ENCODE results near the gene AFF3. TPM values are rescaled to one million over a fixed set of nuclear protein-coding genes. Genes with fewer than 3 reads are reported as not detected.

The AFF3 gene
- total RNA-seq, 1 experiment from 2014 or later, result 0.05 TPM

GRCh38 chr2:99763764-99764163 is 378.6 kb downstream of the AFF3 start:
- POLR2A ChIA-PET, result no interaction called here
- Mint-ChIP-seq H3K4me3 (ENCODE audit: unreplicated experiment) (no peak overlapping the region), H3K27ac (ENCODE audit: unreplicated experiment) (no peak overlapping the region), H3K9me3 (ENCODE audit: unreplicated experiment) (no peaks in the 10 kb centered on the region), H3K36me3 (ENCODE audit: insufficient read depth, unreplicated experiment) (no peaks in the 10 kb centered on the region), H3K27me3 (ENCODE audit: insufficient read depth, unreplicated experiment) (peaks cover 11% of the 10 kb centered on the region), H3K4me1 (ENCODE audit: low read depth, unreplicated experiment) (no peaks in the 10 kb centered on the region)
- CTCF ChIA-PET, result no interaction called here
- no peaks in the 10 kb centered on the region for H3K9me3 ChIP-seq
- no peak for DNase-seq
- H3K4me1 ChIP-seq, result no peaks in the 10 kb centered on the region
- H3K36me3 ChIP-seq (ENCODE audit: control insufficient read depth, insufficient read depth, low read length), result no peaks in the 10 kb centered on the region
- TF ChIP-seq, protein P1, sequence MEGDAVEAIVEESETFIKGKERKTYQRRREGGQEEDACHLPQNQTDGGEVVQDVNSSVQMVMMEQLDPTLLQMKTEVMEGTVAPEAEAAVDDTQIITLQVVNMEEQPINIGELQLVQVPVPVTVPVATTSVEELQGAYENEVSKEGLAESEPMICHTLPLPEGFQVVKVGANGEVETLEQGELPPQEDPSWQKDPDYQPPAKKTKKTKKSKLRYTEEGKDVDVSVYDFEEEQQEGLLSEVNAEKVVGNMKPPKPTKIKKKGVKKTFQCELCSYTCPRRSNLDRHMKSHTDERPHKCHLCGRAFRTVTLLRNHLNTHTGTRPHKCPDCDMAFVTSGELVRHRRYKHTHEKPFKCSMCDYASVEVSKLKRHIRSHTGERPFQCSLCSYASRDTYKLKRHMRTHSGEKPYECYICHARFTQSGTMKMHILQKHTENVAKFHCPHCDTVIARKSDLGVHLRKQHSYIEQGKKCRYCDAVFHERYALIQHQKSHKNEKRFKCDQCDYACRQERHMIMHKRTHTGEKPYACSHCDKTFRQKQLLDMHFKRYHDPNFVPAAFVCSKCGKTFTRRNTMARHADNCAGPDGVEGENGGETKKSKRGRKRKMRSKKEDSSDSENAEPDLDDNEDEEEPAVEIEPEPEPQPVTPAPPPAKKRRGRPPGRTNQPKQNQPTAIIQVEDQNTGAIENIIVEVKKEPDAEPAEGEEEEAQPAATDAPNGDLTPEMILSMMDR (IDR thresholded peaks at IDR 0.05; ENCODE audit: insufficient read depth in 1 of 2, low read depth in 1 of 2, low read length in 1 of 2, severe bottlenecking in 1 of 2, unreplicated experiment in 1 of 2), result no peak
- H3K27me3 ChIP-seq (replicated peaks; ENCODE audit: control insufficient read depth, insufficient read depth, low read length), result no peaks in the 10 kb centered on the region
- no peak overlapping the region for H3K4me3 ChIP-seq (ENCODE audit: low read depth, low read length)
- intact Hi-C loops (cut with micrococcal nuclease; ENCODE audit: unreplicated experiment), result no loop called here
- BruUV-seq (replicated peaks), result no TSS peak

GRCh38 chr2:99762714-99763113 is 379.7 kb downstream of the AFF3 start:
- H3K27me3 Mint-ChIP-seq (ENCODE audit: insufficient read depth, unreplicated experiment), result peaks cover 11% of the 10 kb centered on the region
- H3K4me1 Mint-ChIP-seq (ENCODE audit: low read depth, unreplicated experiment), result no peaks in the 10 kb centered on the region
- intact Hi-C loops (cut with micrococcal nuclease; ENCODE audit: unreplicated experiment), result no loop called here
- TF ChIP-seq, protein P1 (IDR thresholded peaks at IDR 0.05; ENCODE audit: insufficient read depth in 1 of 2, low read depth in 1 of 2, low read length in 1 of 2, severe bottlenecking in 1 of 2, unreplicated experiment in 1 of 2), result no peak
- CTCF ChIA-PET, result no interaction called here
- H3K27me3 ChIP-seq (replicated peaks; ENCODE audit: control insufficient read depth, insufficient read depth, low read length), result no peaks in the 10 kb centered on the region
- H3K9me3 ChIP-seq, result no peaks in the 10 kb centered on the region
- no peaks in the 10 kb centered on the region for H3K36me3 ChIP-seq (ENCODE audit: control insufficient read depth, insufficient read depth, low read length)
- no peaks in the 10 kb centered on the region for H3K9me3 Mint-ChIP-seq (ENCODE audit: unreplicated experiment)
- H3K36me3 Mint-ChIP-seq (ENCODE audit: insufficient read depth, unreplicated experiment), result no peaks in the 10 kb centered on the region
- POLR2A ChIA-PET, result no interaction called here
- no peaks in the 10 kb centered on the region for H3K4me1 ChIP-seq
- no peak overlapping the region for H3K4me3 ChIP-seq (ENCODE audit: low read depth, low read length)
- DNase-seq, result no peak
- no TSS peak for BruUV-seq (replicated peaks)
- no peak overlapping the region for H3K27ac Mint-ChIP-seq (ENCODE audit: unreplicated experiment)
- H3K4me3 Mint-ChIP-seq (ENCODE audit: unreplicated experiment), result no peak overlapping the region

- intact Hi-C loops (cut with micrococcal nuclease; ENCODE audit: unreplicated experiment), result no loop called here
- Mint-ChIP-seq H3K9me3 (ENCODE audit: unreplicated experiment) (no peaks in the 10 kb centered on the region), H3K36me3 (ENCODE audit: insufficient read depth, unreplicated experiment) (no peaks in the 10 kb centered on the region), H3K27me3 (ENCODE audit: insufficient read depth, unreplicated experiment) (peaks cover 8% of the 10 kb centered on the region), H3K4me3 (ENCODE audit: unreplicated experiment) (no peak overlapping the region), H3K27ac (ENCODE audit: unreplicated experiment) (no peak overlapping the region), H3K4me1 (ENCODE audit: low read depth, unreplicated experiment) (no peaks in the 10 kb centered on the region)
- TF ChIP-seq, protein P1 (IDR thresholded peaks at IDR 0.05; ENCODE audit: insufficient read depth in 1 of 2, low read depth in 1 of 2, low read length in 1 of 2, severe bottlenecking in 1 of 2, unreplicated experiment in 1 of 2), result no peak
- Histone ChIP-seq H3K9me3 (no peaks in the 10 kb centered on the region), H3K36me3 (ENCODE audit: control insufficient read depth, insufficient read depth, low read length) (no peaks in the 10 kb centered on the region), H3K4me1 (no peaks in the 10 kb centered on the region), H3K4me3 (ENCODE audit: low read depth, low read length) (no peak overlapping the region), H3K27me3 (replicated peaks; ENCODE audit: control insufficient read depth, insufficient read depth, low read length) (no peaks in the 10 kb centered on the region)
- no TSS peak for BruUV-seq (replicated peaks)
- ChIA-PET POLR2A (no interaction called here), CTCF (no interaction called here)
- no peak for DNase-seq
Observed at GRCh38 chr2:99757611-99758114, 384.7 kb downstream of the AFF3 start.
